ENCODE results near the gene C1orf50.
"Not testable (repeated sequence)": the region's sequence is repeated elsewhere in the genome, so short reads cannot be mapped to it uniquely, and the experiment has no call there.

C1orf50 gene

DNA sequence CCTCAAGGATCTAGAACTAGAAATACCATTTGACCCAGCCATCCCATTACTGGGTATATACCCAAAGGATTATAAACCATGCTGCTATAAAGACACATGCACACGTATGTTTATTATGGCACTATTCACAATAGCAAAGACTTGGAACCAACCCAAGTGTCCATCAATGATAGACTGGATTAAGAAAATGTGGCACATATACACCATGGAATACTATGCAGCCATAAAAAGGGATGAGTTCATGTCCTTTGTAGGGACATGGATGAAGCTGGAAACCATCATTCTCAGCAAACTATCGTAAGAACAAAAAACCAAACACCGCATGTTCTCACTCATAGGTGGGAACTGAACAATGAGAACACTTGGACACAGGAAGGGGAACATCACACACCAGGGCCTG lies 47.8 kb downstream of the C1orf50 start:
- DNase-seq, result not testable (repeated sequence)

DNA sequence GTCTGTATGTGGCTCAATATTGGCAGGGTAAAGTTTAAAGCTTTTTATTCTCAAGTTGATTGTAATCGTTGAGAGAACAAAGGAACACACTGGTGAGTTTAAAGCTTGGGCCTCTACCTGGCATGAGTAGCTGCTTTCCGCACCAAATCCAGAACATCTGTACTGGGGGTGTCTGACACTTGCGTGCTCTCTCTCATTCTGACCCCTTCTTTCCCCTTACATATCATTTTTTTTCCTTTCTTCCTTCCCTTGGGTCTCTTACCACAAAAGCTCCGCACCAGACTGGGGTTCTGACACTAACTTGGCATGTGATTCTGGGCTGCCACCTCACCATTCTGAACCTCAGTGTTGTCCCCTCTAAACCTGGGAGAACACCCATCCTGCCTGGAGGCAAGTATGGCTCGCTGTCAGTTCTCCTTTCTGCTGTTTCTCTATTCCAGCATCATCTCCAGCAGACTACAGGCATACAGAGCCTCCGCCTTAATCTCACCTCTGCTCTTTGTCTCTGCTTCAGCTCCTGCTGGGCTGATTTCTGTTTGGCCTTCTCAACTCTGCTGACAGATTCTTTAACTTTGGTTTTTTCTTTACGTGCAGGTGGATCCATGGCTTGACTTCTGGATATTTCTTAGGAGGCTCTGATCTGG lies 49.0 kb downstream of the C1orf50 start:
- no peak for DNase-seq

DNA sequence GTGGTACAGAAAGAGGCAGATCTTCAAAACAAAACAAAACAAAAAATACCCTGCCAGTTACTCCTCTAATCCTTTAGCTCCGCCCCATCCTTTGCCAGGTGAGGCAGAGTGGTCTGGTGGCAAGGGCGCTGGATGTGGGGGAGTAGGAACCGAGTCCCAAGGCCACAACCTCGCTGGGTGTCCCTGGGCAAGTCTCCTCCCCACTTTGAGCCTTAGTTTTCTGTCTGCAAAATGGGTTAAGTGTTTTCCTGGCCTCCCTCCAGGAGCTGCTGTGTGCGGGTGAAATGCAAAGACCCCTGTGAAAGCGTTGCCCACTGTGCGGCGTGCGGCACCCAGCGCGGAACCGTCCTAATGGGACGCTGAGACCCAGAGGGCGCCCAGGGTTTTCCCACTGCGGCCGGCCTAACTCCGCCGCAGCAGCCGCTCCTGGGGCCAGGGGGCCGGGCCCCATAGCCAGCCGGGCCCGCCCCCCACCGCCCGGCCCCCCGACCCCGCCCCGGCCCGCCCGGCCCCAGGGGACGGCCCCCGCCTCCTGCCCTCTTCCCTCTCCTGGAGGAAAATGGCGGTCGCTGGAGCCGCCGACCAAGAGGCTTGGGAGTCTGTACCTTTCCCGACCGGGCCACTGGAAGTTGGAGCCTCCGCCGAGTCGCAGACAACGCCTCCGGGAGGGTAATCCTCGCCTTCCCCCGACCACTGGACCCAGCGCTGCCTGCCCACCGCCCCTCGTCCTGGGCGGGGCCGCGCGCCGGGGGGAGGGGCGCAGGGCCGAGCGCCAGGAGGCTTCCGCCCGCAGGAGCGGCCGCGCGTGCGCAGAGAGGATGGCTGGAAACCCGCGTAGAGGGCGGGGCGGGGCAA lies 49.8 kb downstream of the C1orf50 start, which contains the start of the genes ERMAP and SVBP:
ERMAP (plus strand) TSS at position 538 of the 855 bp plus-strand sequence. CDS start 13,327 bp downstream, outside the sequence.
SVBP (minus strand) TSS at position 813 of the 855 bp plus-strand sequence. CDS start 853 bp downstream, outside the sequence.
- peak; percentile 89 for DNase-seq

DNA sequence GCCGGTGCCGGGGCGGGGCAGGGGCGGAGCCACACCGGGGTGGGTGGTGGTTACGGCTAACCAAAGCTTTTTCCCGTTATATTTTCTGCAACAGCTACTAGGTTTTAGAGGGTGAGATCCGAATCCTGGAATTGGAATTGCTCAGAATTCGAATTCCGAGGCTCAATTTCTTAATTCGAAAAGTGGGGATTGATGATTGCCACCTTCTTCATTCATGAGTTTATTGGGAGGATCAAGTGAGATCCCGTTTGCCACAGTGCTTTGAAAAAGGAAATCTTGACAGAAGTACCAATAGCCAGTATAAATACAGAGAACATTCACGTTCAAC lies 50.4 kb downstream of the C1orf50 start:
- no peak for DNase-seq

DNA sequence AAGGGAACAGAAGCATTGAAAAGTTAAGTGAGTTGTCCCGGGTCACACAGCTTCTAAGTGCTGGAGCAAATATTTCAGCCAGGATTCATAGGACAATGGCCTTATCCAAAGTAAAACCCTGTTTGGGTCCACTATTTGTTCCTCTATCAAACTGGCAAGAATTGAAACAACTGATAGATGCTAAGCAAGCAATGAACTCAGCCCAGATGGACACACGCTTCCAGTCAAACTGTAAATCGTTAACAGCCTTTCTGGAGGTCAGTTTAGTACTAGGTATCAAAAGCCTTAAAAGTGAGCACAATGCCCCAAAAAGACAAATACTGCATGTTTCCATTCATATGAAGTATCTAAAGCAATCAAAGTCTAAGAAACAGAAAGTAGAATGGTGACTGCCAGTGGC lies 50.9 kb downstream of the C1orf50 start:
- no peak for DNase-seq

DNA sequence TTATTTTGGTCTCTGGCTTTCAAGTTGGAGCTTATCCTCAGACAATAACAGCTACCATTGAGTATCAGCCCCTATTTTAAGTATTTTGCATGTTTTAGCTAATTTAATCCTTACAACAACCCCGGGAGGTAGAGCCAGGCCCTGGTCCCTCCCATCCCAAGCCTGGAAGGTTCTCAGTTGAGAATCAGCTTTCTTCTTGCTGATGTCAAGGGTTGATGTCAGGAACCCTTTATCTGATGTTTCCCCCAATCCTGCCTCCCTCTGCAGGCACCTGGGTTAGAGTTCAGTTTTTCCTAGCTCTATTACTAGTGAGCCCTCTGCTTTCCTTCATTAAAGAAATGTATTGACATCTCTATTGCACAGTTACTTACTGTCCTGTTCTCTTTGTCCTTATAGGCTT lies 53.8 kb downstream of the C1orf50 start:
- no peak for DNase-seq

DNA sequence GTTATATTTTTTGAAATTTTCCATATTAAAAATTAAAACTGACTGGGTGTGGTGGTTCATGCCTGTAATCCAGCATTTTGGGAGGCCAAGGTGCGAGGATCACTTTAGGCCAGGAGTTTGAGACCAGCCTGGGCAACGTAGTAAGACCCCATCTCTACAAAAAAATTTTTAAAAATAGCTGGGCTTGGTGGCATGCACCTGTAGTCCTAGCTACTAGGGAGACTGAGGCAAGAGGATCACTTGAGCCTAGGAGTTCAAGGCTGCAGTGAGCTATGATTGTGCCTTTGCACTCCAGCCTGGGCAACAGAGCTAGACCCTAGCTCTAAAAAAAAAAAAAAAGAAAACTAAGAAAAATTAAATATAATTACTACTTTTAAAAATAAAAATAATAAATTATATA lies 54.6 kb downstream of the C1orf50 start:
- DNase-seq, result no peak

DNA sequence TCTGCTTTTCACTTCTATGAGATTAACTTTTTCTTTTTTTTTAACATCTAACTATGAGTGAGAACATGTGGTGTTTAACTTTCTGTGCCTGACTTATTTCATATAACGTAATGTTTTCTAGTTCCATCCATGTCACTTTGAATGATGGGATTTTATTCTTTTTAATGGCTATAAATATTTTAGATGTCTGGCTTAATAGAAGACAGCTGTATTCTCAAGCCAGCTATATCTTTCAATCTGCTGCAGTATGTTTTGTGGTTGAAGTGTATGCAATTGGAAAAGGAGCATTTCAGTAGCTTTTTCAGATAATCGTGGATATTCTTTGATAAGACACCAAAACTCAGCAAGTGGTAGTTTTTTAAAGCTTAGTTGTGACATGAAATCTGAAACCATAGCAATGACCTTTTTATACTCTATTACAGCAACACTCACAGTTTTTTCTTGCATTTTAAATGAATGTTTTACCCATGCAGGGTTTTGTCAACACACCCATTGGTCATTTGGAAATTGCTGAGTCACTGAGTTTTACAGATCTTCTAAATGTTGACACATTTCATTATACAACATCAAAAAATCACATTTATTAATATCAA lies 55.8 kb downstream of the C1orf50 start:
- DNase-seq, result no peak

DNA sequence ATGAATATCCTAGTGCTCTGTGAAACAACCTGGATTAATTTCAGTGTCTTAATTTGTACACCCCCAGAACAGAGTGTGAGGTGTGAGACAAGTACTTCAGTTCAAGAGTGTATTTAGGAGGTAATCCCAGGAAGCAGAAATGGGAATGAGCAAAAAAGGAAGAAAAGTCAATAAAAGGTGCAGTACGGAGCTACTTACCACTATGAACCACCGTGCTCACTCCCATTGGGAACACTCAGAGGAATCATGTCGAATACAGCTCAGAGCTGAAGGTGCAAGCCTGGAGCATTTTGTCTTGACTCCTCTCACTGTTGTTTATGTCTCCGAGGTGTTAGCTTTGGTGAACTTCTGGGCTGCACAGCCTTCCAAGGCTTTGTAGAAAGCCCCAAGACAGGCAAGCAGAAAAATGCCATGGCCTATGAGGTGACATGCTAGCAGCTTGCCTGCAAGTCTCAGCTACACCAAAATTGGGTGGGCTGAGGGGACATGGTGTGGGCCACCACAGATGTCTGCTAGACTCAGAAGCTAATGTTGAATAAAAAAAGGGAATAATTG lies 57.5 kb downstream of the C1orf50 start:
- DNase-seq, result no peak

DNA sequence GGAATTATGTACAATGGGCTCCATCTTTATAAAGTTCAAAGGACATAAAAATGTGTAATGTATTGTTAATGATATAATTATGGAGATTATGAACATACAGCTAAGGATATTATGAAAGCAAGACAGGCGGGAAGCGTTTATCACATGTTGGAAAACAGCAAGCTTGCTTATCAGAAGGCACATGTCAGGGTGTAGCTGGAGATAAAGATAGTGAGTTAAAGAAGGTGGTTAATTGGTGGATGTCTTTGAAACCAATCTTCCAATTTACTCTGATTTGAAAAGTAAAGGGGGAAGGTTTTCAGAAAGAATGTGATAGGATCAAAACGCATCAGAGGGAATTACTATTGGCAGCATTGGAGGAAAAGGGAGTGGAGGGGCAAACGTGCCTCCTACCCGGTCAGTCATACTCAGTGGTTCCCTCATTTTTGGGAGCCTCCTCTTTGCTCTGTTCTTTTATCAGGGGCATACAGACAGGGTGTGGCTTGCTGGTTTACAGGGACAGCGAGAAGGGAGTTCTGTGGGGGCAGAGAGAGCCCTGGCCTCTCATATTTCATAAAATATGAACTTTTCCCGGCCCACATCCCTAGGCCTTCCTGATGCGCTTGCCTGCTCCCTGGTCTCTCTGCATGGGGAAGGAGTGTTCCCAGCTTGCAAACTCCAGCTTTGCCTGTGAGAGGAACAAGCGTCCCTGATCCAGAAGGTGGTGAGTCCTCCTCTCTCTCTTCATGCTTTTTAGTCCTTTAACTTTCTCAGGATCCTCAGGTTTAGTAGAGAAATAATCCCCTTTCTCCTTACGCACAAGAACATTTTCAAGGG lies 58.2 kb downstream of the C1orf50 start:
- DNase-seq, result no peak
